ENCODE results near the gene C14orf119. TPM values are rescaled to one million over a fixed set of nuclear protein-coding genes. Genes with fewer than 3 reads are reported as not detected.

C14orf119 gene
- total RNA-seq, 1 donor from 2014 or later = 27.5 TPM

DNA sequence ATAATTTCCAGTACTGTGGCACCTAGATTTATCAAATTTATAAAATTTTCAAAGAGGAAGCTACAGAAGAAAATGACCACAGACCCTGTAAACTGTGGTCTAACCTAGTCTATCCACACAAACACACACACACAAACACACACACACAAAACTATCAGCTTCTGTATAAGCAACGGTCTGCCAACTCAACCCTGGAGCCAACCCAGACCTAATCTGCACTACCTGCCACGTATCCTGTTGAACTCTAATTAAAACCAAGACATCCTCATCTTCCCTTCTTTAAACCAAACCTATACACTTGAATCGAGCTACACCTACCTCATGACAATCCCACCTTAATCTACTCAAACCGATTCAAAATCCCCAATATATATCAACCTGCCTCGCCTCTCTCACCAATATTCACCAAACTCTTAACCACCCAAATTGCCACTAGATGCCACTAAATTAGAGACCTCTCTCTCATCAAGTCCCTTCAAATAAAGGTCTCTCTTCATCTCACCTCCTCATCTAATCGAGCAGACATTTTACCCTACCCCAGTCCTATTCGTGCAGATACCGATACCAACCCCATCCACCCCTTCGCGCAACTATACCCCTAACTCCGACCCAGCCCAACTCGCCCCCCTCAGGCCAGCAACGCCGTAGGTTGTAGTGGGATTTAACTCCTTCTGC, 1.2 kb upstream of the C14orf119 start:
- TF ChIP-seq, protein P1, sequence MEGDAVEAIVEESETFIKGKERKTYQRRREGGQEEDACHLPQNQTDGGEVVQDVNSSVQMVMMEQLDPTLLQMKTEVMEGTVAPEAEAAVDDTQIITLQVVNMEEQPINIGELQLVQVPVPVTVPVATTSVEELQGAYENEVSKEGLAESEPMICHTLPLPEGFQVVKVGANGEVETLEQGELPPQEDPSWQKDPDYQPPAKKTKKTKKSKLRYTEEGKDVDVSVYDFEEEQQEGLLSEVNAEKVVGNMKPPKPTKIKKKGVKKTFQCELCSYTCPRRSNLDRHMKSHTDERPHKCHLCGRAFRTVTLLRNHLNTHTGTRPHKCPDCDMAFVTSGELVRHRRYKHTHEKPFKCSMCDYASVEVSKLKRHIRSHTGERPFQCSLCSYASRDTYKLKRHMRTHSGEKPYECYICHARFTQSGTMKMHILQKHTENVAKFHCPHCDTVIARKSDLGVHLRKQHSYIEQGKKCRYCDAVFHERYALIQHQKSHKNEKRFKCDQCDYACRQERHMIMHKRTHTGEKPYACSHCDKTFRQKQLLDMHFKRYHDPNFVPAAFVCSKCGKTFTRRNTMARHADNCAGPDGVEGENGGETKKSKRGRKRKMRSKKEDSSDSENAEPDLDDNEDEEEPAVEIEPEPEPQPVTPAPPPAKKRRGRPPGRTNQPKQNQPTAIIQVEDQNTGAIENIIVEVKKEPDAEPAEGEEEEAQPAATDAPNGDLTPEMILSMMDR (IDR thresholded peaks at IDR 0.05; ENCODE audit: insufficient read depth, low read length, poor library complexity, severe bottlenecking) = peak; percentile 35
- Histone ChIP-seq H3K36me3 (ENCODE audit: control insufficient read depth, insufficient read depth, low read length) (peaks cover 1% of the 10 kb centered on the region), H3K27me3 (ENCODE audit: control insufficient read depth, insufficient read depth, low read length) (no peaks in the 10 kb centered on the region), H3K4me3 (ENCODE audit: low read depth, low read length) (peak overlapping the region; percentile 90)
- no peak for DNase-seq (ENCODE audit: low read depth)

DNA sequence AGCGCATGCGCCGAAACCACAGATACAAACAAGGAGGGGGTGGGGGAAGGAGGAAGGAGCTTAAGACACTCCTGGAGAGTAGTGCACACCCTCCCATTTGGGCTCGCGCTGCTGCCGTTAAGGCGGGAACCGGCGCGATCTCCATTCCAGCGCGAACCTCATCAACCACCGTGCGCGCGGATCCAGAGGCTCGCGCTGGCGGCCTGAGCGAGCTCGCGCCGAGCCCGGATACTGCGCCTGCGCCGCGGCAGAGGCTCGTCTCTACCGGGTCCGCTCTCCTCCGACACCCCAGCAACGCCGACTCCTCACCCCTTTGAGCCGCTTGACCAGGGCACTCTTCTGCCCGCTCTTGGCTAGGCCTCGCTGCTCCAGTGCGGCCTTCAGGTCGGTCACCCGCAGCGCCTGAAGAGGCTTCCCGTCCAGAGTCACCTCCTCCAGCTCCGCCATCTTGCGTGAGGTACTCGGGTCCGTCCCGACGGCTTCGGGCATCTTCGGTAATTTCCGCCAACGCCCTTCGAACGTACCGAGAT, 574 bp upstream of the C14orf119 start, which contains the start of gene ACIN1:
Gene ACIN1, minus strand, starts transcription at position 471 of the 530 bp plus-strand sequence. Its CDS starts 24 bp downstream, at position 447.
- TF ChIP-seq, protein P1 (IDR thresholded peaks at IDR 0.05; ENCODE audit: insufficient read depth, low read length, poor library complexity, severe bottlenecking) = no peak
- Histone ChIP-seq H3K27me3 (ENCODE audit: control insufficient read depth, insufficient read depth, low read length) (no peaks in the 10 kb centered on the region), H3K4me3 (ENCODE audit: low read depth, low read length) (peak within 1 kb of the TSS; percentile 96), H3K36me3 (ENCODE audit: control insufficient read depth, insufficient read depth, low read length) (peaks cover 1% of the 10 kb centered on the region)
- DNase-seq (ENCODE audit: low read depth) = peak; percentile 50

DNA sequence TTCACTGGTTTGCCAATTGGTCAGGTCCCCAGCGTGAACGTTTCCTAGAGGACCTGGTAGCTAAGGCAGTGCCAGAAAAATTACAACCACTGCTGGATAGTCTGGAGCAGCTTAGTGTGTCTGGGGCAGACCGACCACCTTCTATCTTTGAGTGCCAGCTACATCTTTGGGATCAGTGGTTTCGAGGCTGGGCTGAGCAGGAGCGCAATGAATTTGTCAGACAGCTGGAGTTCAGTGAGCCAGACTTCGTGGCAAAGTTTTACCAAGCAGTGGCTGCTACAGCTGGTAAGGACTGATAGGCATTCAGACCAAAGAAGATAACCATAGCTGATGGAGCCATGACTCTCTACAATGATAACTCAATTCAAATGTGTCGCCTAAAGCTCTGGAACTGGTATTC, 2.5 kb downstream of the C14orf119 start:
- TF ChIP-seq, protein P1 (IDR thresholded peaks at IDR 0.05; ENCODE audit: insufficient read depth, low read length, poor library complexity, severe bottlenecking) = no peak
- no peaks in the 10 kb centered on the region for H3K27me3 ChIP-seq (ENCODE audit: control insufficient read depth, insufficient read depth, low read length)
- no peak overlapping the region for H3K4me3 ChIP-seq (ENCODE audit: low read depth, low read length)
- no peaks in the 10 kb centered on the region for H3K36me3 ChIP-seq (ENCODE audit: control insufficient read depth, insufficient read depth, low read length)
- no peak for DNase-seq (ENCODE audit: low read depth)

DNA sequence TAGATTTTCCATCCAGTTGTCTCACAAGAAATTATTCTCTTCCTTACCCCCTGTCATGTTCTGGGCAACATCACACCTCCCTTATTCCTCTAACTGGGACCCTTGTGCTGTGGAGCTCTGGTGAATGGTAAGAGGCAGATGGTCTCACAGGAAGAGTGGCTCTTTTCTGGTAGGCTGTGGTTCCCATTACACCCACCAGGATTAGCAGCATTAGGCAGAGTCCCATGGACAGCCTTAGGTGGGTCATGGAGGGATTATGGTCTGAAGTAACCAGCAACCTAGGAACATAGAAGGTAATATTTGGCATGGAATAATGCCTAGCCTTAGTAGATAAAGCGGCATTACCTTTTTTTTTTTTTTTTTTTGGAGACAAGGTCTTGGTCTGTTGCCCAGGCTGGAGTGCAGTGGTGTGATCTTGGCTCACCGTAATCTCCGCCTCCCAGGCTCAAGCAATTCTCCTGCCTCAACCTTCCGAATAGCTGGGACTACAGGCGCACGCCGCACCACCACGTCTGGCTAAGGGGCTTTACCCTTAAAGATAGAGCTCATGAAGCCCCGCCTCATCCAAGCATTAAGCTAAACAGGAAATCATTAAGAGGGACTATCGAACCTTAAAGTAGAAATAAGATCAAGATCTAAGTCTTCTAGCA, 4.0 kb downstream of the C14orf119 start:
- H3K27me3 ChIP-seq (ENCODE audit: control insufficient read depth, insufficient read depth, low read length) = no peaks in the 10 kb centered on the region
- TF ChIP-seq, protein P1 (IDR thresholded peaks at IDR 0.05; ENCODE audit: insufficient read depth, low read length, poor library complexity, severe bottlenecking) = no peak
- DNase-seq (ENCODE audit: low read depth) = no peak
- no peaks in the 10 kb centered on the region for H3K36me3 ChIP-seq (ENCODE audit: control insufficient read depth, insufficient read depth, low read length)
- no peak overlapping the region for H3K4me3 ChIP-seq (ENCODE audit: low read depth, low read length)

DNA sequence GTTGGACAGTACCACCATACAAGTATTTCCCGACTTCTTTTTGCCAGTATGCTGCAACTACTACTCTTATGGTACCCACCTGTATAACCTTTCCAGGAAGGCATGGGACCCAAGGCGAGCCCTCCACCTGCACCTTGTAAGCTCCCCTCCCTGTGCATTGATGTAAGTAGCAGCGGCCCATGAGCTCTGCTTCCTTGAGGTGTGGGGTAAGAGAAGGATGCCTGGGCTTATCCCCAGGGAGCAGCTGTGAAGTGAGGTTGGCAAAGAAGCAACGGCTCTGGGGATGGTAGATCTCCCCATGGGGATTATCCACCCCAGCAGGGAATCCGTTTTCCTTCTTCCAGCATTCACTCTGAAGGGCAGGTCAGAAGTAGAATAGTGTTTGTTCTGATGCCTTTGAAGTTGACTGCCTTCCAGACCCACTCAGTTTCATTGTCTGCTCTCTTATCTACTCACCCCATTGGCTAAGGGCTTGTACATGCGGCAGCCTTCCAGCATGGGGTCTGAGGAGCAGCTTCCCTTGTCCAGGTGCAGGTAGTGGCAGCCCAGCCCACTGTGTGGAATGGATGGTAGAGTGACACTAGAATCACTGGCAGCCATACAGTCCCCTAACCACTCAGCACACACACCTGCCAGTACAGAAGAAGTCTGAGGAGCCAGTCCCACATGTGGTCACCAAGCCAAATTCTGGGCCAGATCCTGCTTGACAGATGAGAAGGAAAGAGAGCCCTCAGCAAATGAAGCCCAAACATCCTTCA, 6.1 kb downstream of the C14orf119 start:
- DNase-seq (ENCODE audit: low read depth) = no peak
- no peaks in the 10 kb centered on the region for H3K36me3 ChIP-seq (ENCODE audit: control insufficient read depth, insufficient read depth, low read length)
- H3K27me3 ChIP-seq (ENCODE audit: control insufficient read depth, insufficient read depth, low read length) = no peaks in the 10 kb centered on the region
- TF ChIP-seq, protein P1 (IDR thresholded peaks at IDR 0.05; ENCODE audit: insufficient read depth, low read length, poor library complexity, severe bottlenecking) = no peak
- no peak overlapping the region for H3K4me3 ChIP-seq (ENCODE audit: low read depth, low read length)
